Fibroblast of villous mesenchyme (primary cell): ENCODE results near the gene SRSF8. TPM values are rescaled to one million over a fixed set of nuclear protein-coding genes. Genes with fewer than 3 reads are reported as not detected.

ENCODE experiments used
- DNase-seq: peaks from one replicate; pipeline ENCODE4 v3.0.0-alpha.2; 2010; ENCODE audit warnings: low read depth
- H3K4me3 ChIP-seq: 2 replicates; pipeline ENCODE4 v1.5.1; 2011; ENCODE audit warnings: low read depth, mild to moderate bottlenecking, low read length
- CTCF ChIP-seq: IDR thresholded peaks from 2 replicates; pipeline ENCODE4 v1.5.1; 2012; ENCODE audit warnings: low read depth, mild to moderate bottlenecking, low read length; ENCODE audit not compliant: insufficient read depth
- total RNA-seq: library from RNA; depleted of rRNA; stranded (reverse); fragments of >200 nt; gene quantifications from 2 replicates; pipeline ENCODE4 v1.2.3, GENCODE V29; 2012

SRSF8 gene
- total RNA-seq, 1 donor = 19.0 TPM

- no peak overlapping the region for H3K4me3 ChIP-seq
- TF ChIP-seq CTCF = no peak
- no peak for DNase-seq
These were observed 11.3 kb upstream of the SRSF8 start for GRCh38 chr11:95055283-95055897.

- no peak overlapping the region for H3K4me3 ChIP-seq
- no peak for DNase-seq
- TF ChIP-seq CTCF = no peak
These were observed 8.8 kb upstream of the SRSF8 start for GRCh38 chr11:95057959-95058358.

- TF ChIP-seq CTCF = no peak
- DNase-seq = peak; percentile 38
- H3K4me3 ChIP-seq = no peak overlapping the region
These were observed 8.1 kb upstream of the SRSF8 start for GRCh38 chr11:95058621-95059020.

- no peak overlapping the region for H3K4me3 ChIP-seq
- DNase-seq = no peak
- TF ChIP-seq CTCF = no peak
These were observed 7.7 kb upstream of the SRSF8 start for GRCh38 chr11:95059046-95059445.

GRCh38 chr11:95065336-95065735 is 1.4 kb upstream of the SRSF8 start:
- no peak for TF ChIP-seq CTCF
- no peak overlapping the region for H3K4me3 ChIP-seq
- no peak for DNase-seq

GRCh38 chr11:95067039-95067840 is 521 bp downstream of the SRSF8 start:
- DNase-seq = peak; percentile 75
- H3K4me3 ChIP-seq = peak overlapping the region; percentile 70
- TF ChIP-seq CTCF = peak; percentile 61
